GM19099 (cell line): ENCODE data around the gene KRTAP20-3.

Experiments used
- POLR2A ChIP-seq: IDR thresholded peaks from 3 replicates; pipeline ENCODE4 v1.6.1; 2011; ENCODE audit warnings: low read depth; ENCODE audit not compliant: insufficient read length; ENCODE audit errors: extremely low read depth

The KRTAP20-3 gene

GRCh38 chr21:30646904-30647414 lies 4.3 kb downstream of the KRTAP20-3 start:
- no peak for TF ChIP-seq POLR2A

GRCh38 chr21:30652891-30653290 lies 10.2 kb downstream of the KRTAP20-3 start:
- TF ChIP-seq POLR2A = no peak

GRCh38 chr21:30668776-30669175 lies 26.1 kb downstream of the KRTAP20-3 start:
- no peak for TF ChIP-seq POLR2A

- no peak for TF ChIP-seq POLR2A
Measured at GRCh38 chr21:30672985-30673650, 30.5 kb downstream of the KRTAP20-3 start.

- TF ChIP-seq POLR2A = no peak
Measured at GRCh38 chr21:30674312-30674711, 31.6 kb downstream of the KRTAP20-3 start.

GRCh38 chr21:30676737-30677136 lies 34.1 kb downstream of the KRTAP20-3 start:
- no peak for TF ChIP-seq POLR2A

GRCh38 chr21:30680586-30680985 lies 37.9 kb downstream of the KRTAP20-3 start:
- no peak for TF ChIP-seq POLR2A

- TF ChIP-seq POLR2A = no peak
Measured at GRCh38 chr21:30684506-30684905, 41.8 kb downstream of the KRTAP20-3 start.

GRCh38 chr21:30689822-30690221 lies 47.2 kb downstream of the KRTAP20-3 start:
- no peak for TF ChIP-seq POLR2A
